Thoracic aorta (tissue), 2 donors: ENCODE measurements around the gene THAP10. TPM values are rescaled to one million over a fixed set of nuclear protein-coding genes. Genes with fewer than 3 reads are reported as not detected.
"Not testable (repeated sequence)": the region's sequence is repeated elsewhere in the genome, so short reads cannot be mapped to it uniquely, and the experiment has no call there.

ENCODE experiments used
- ATAC-seq: fragments of 150-250 bp; one replicate; pipeline ENCODE4 v1.8.0; 2017; ENCODE audit warnings: low read depth; ENCODE audit not compliant: insufficient number of reproducible peaks, low FRiP score
- DNase-seq: peaks from one replicate; pipeline ENCODE4 v3.0.0-alpha.2; 2020; ENCODE audit warnings: low spot score
- H3K27ac ChIP-seq, 2 donors: fragments of 200-600 bp; sonication (generic); 1 replicate in 1 of 2; 2 replicates in 1 of 2; pipeline ENCODE4 v1.5.1; 2016; ENCODE audit warnings: mild to moderate bottlenecking in 2 of 2, moderate library complexity in 2 of 2
- H3K27me3 ChIP-seq: fragments of 200-600 bp; sonication (generic); replicated peaks from 2 replicates; pipeline ENCODE4 v1.6.0; 2016; ENCODE audit warnings: mild to moderate bottlenecking; ENCODE audit not compliant: insufficient read depth
- H3K36me3 ChIP-seq: fragments of 200-600 bp; sonication (generic); one replicate; pipeline ENCODE4 v1.5.1; 2016
- H3K4me1 ChIP-seq, 2 donors: fragments of 200-600 bp; sonication (generic); 1 replicate in 1 of 2; 2 replicates in 1 of 2; pipeline versions ENCODE4 v1.5.1 to v1.6.0; 2016; ENCODE audit warnings: low read depth in 2 of 2, mild to moderate bottlenecking in 1 of 2; ENCODE audit not compliant: control insufficient read depth in 1 of 2
- H3K4me3 ChIP-seq: fragments of 200-600 bp; sonication (generic); 2 replicates; pipeline ENCODE4 v1.5.1; 2016; ENCODE audit warnings: mild to moderate bottlenecking
- H3K9me3 ChIP-seq: fragments of 200-600 bp; sonication (generic); 2 replicates; pipeline ENCODE4 v1.5.1; 2016
- total RNA-seq, 2 donors: library from RNA; depleted of rRNA; stranded (reverse); fragments of >200 nt; gene quantifications; one replicate each; pipeline versions ENCODE4 v1.1.0 to v1.2.3, GENCODE V29; 2016
- TF ChIP-seq, protein P1 (sequence below): fragments of 200-600 bp; sonication (generic); IDR thresholded peaks from one replicate; pipeline ENCODE4 v1.5.1; 2019; ENCODE audit warnings: antibody characterized with exemption

THAP10 gene
- total RNA-seq, 2 donors from 2014 or later = 0.81 to 1.4 TPM

GRCh38 chr15:70879401-70879800, 12.8 kb downstream of the THAP10 start:
- no peak overlapping the region for H3K27ac ChIP-seq
- H3K4me1 ChIP-seq = no peaks in the 10 kb centered on the region
- no peak overlapping the region for H3K4me3 ChIP-seq
- no peaks in the 10 kb centered on the region for H3K27me3 ChIP-seq
- no peaks in the 10 kb centered on the region for H3K36me3 ChIP-seq
- H3K9me3 ChIP-seq = no peaks in the 10 kb centered on the region
- no peak for DNase-seq
- no peak for ATAC-seq
- TF ChIP-seq, protein P1, sequence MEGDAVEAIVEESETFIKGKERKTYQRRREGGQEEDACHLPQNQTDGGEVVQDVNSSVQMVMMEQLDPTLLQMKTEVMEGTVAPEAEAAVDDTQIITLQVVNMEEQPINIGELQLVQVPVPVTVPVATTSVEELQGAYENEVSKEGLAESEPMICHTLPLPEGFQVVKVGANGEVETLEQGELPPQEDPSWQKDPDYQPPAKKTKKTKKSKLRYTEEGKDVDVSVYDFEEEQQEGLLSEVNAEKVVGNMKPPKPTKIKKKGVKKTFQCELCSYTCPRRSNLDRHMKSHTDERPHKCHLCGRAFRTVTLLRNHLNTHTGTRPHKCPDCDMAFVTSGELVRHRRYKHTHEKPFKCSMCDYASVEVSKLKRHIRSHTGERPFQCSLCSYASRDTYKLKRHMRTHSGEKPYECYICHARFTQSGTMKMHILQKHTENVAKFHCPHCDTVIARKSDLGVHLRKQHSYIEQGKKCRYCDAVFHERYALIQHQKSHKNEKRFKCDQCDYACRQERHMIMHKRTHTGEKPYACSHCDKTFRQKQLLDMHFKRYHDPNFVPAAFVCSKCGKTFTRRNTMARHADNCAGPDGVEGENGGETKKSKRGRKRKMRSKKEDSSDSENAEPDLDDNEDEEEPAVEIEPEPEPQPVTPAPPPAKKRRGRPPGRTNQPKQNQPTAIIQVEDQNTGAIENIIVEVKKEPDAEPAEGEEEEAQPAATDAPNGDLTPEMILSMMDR = no peak

DNA sequence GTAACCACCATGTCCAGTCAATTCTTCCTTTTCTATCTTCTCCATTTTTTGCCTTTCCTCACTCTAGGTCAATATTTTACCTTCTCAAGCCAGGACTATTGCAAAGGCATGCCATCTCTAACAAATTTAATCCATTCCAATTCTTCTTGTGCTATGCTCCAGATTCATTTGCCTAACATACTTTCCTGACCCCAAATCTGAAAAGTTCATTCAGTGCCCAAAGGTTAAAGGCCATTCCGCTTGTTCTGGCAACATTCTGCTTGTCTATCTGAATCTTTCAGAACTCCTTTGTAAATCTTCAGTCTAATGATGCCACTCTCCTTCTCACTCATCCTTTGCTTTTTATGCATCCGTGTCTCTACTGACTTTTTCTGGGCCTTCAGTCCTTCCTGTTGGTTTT, 15.6 kb downstream of the THAP10 start:
- Histone ChIP-seq H3K36me3 (no peaks in the 10 kb centered on the region), H3K4me3 (no peak overlapping the region), H3K4me1 (no peaks in the 10 kb centered on the region), H3K9me3 (no peaks in the 10 kb centered on the region), H3K27me3 (no peaks in the 10 kb centered on the region), H3K27ac (no peak overlapping the region)
- ATAC-seq = no peak
- no peak for DNase-seq
- TF ChIP-seq, protein P1 = no peak

DNA sequence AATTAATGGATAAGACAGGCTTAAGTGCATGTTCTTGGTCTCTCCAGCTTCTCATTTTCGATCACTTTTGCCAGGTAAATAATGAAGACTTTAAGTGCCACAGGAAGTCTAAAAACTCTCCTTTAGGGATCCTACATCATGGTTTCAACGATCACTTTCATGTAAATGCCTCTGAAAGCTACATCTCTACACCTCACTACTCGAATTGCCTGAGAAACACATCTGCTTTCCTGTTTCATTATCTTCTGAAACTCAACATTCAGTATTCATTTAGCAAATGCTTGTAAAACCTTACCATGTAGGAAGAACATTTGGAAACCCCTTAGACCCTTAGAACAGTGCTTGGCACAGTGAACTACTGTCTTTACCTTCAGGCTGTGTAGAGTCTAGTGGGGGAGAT, 16.2 kb downstream of the THAP10 start:
- no peaks in the 10 kb centered on the region for H3K9me3 ChIP-seq
- no peaks in the 10 kb centered on the region for H3K27me3 ChIP-seq
- no peak for ATAC-seq
- no peak for DNase-seq
- no peak overlapping the region for H3K27ac ChIP-seq
- no peaks in the 10 kb centered on the region for H3K4me1 ChIP-seq
- H3K4me3 ChIP-seq = no peak overlapping the region
- H3K36me3 ChIP-seq = no peaks in the 10 kb centered on the region
- TF ChIP-seq, protein P1 = no peak

- Histone ChIP-seq H3K4me1 (peaks cover under 1 to 4% of the 10 kb centered on the region in 2 donors), H3K4me3 (no peak overlapping the region), H3K27ac (no peak overlapping the region), H3K36me3 (no peaks in the 10 kb centered on the region), H3K27me3 (no peaks in the 10 kb centered on the region), H3K9me3 (no peaks in the 10 kb centered on the region)
- TF ChIP-seq, protein P1 = peak; percentile 56
- DNase-seq = no peak
- no peak for ATAC-seq
These were observed 17.0 kb downstream of the THAP10 start for GRCh38 chr15:70875001-70875782.

- no peak for ATAC-seq
- peaks cover 4 to 8% of the 10 kb centered on the region in 2 donors for H3K4me1 ChIP-seq
These were observed 18.8 kb downstream of the THAP10 start for GRCh38 chr15:70873232-70874054.

DNA sequence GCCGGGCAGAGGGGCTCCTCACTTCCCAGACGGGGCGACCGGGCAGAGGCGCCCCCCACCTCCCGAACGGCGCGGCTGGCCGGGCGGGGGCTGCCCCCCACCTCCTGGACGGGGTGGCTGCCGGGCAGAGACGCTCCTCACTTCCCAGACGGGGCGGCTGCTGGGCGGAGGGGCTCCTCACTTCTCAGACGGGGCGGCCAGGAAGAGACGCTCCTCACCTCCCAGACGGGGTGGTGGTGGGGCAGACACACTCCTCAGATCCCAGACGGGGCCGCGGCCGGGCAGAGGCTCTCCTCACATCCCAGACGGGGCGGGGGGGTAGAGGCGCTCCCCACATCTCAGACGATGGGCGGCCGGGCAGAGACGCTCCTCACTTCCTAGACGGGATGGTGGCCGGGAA, 20.7 kb downstream of the THAP10 start:
- not testable (repeated sequence) for ATAC-seq, H3K9me3 ChIP-seq, DNase-seq, H3K27ac ChIP-seq, H3K36me3 ChIP-seq, H3K4me3 ChIP-seq, H3K27me3 ChIP-seq, H3K4me1 ChIP-seq

More at GRCh38 chr15:70873232-70874054, 18.8 kb downstream of the THAP10 start:
- no peak for DNase-seq
- no peaks in the 10 kb centered on the region for H3K9me3 ChIP-seq
- no peak overlapping the region for H3K4me3 ChIP-seq
- TF ChIP-seq, protein P1 = no peak
- no peaks in the 10 kb centered on the region for H3K36me3 ChIP-seq
- H3K27me3 ChIP-seq = no peaks in the 10 kb centered on the region
- H3K27ac ChIP-seq = no peak overlapping the region
